Endodermal cell (in vitro differentiated cells): ENCODE results near the gene ALDH3B1. TPM values are rescaled to one million over a fixed set of nuclear protein-coding genes. Genes with fewer than 3 reads are reported as not detected.

Experiments
- DNase-seq: peaks from one replicate; pipeline ENCODE4 v3.0.0-alpha.2; 2017
- H3K27ac ChIP-seq: 2 replicates; pipeline ENCODE4 v1.5.1; 2013; ENCODE audit warnings: mild to moderate bottlenecking, low read depth, low read length, moderate library complexity
- H3K27me3 ChIP-seq: 2 replicates; pipeline ENCODE4 v1.6.1; 2013; ENCODE audit warnings: mild to moderate bottlenecking, low read length, moderate library complexity; ENCODE audit not compliant: insufficient read depth, control insufficient read depth, poor library complexity, severe bottlenecking
- H3K36me3 ChIP-seq: 2 replicates; pipeline ENCODE4 v1.7.0; 2013; ENCODE audit warnings: mild to moderate bottlenecking, low read length, moderate library complexity; ENCODE audit not compliant: control insufficient read depth, insufficient read depth
- H3K4me1 ChIP-seq: one replicate; pipeline ENCODE4 v1.7.0; 2013; ENCODE audit warnings: low read length; ENCODE audit not compliant: control insufficient read depth, insufficient read depth
- H3K4me3 ChIP-seq: 2 replicates; pipeline ENCODE4 v1.5.1; 2013; ENCODE audit warnings: mild to moderate bottlenecking, low read length, moderate library complexity
- H3K9ac ChIP-seq: 2 replicates; pipeline ENCODE4 v1.6.1; 2013; ENCODE audit warnings: mild to moderate bottlenecking, low read length, moderate library complexity; ENCODE audit not compliant: poor library complexity, severe bottlenecking; ENCODE audit errors: extremely low read depth
- H3K9me3 ChIP-seq: 2 replicates; pipeline ENCODE4 v1.6.1; 2013; ENCODE audit warnings: mild to moderate bottlenecking, low read length, moderate library complexity; ENCODE audit not compliant: control insufficient read depth
- H3K27ac Mint-ChIP-seq: 2 replicates; pipeline ENCODE4 v1.8.0; 2020; ENCODE audit warnings: mixed read lengths
- H3K27me3 Mint-ChIP-seq: 2 replicates; pipeline ENCODE4 v1.8.0; 2021; ENCODE audit warnings: mild to moderate bottlenecking, mixed read lengths; ENCODE audit not compliant: insufficient read depth
- H3K36me3 Mint-ChIP-seq: 2 replicates; pipeline ENCODE4 v1.8.0; 2020; ENCODE audit warnings: low read depth, mixed read lengths
- H3K4me1 Mint-ChIP-seq: 2 replicates; pipeline ENCODE4 v1.8.0; 2020; ENCODE audit warnings: mixed read lengths
- H3K4me3 Mint-ChIP-seq: 2 replicates; pipeline ENCODE4 v1.8.0; 2020; ENCODE audit warnings: mild to moderate bottlenecking, moderate library complexity, mixed read lengths
- H3K9me3 Mint-ChIP-seq: 2 replicates; pipeline ENCODE4 v1.8.0; 2020; ENCODE audit warnings: mild to moderate bottlenecking, mixed read lengths
- WGBS, 2 experiments: methylation state at CpG; one replicate each; pipeline versions ENCODE4 v1.1.5 to v1.1.7; 2013; ENCODE audit warnings: missing lambda C conversion rate in 2 of 2, mixed read lengths in 1 of 2; ENCODE audit not compliant: insufficient coverage in 1 of 2, insufficient read length in 1 of 2; 5-methylcytosine and 5-hydroxymethylcytosine counted together
- total RNA-seq, 2 donors: library from RNA; stranded (reverse); fragmentation: NEBNext Ultra II Directional in 1 of 2; extraction: Animal tissue kit (Norgen Biotek cat#: 25700) in 1 of 2; gene quantifications; 2 replicates in 1 of 2; 3 replicates in 1 of 2; pipeline ENCODE4 v1.2.1, GENCODE V29; 2021
- TF ChIP-seq, protein P1 (sequence below): fragments of 200-600 bp; sonication (generic); conservative IDR thresholded peaks from 2 replicates; pipeline ENCODE4 v1.5.0; 2021; ENCODE audit warnings: antibody characterized with exemption, mild to moderate bottlenecking

The ALDH3B1 gene
- total RNA-seq, 2 donors from 2014 or later = 0.11 TPM; not detected in 1

DNA sequence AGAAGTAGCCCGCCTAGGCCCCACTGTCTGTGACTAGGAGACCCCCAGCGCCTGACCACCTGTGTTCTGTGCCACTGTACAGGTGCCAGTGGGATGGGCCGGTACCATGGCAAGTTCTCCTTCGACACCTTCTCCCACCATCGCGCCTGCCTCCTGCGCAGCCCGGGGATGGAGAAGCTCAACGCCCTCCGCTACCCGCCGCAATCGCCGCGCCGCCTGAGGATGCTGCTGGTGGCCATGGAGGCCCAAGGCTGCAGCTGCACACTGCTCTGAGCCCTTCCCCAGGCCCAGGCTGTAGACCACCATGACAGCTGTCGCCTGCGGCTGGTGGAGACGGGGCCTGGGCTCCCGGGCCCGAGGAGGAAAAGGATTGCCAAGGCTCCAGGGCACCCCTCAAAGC, 17.5 kb downstream of the ALDH3B1 start:
- H3K9me3 Mint-ChIP-seq = peaks cover 16% of the 10 kb centered on the region
- H3K27me3 Mint-ChIP-seq = no peaks in the 10 kb centered on the region
- Histone ChIP-seq H3K9ac (no peak overlapping the region), H3K36me3 (peaks cover 8% of the 10 kb centered on the region), H3K27ac (no peak overlapping the region), H3K9me3 (peaks cover 7% of the 10 kb centered on the region), H3K27me3 (no peaks in the 10 kb centered on the region), H3K4me1 (no peaks in the 10 kb centered on the region), H3K4me3 (no peak overlapping the region)
- H3K4me3 Mint-ChIP-seq = no peak overlapping the region
- no peak for DNase-seq
- peaks cover 4% of the 10 kb centered on the region for H3K4me1 Mint-ChIP-seq
- peaks cover 19% of the 10 kb centered on the region for H3K36me3 Mint-ChIP-seq
- WGBS, 2 experiments = 93 to 96% methylated on average over 8 to 21 of the region's 21 CpGs
- no peak overlapping the region for H3K27ac Mint-ChIP-seq
- TF ChIP-seq, protein P1, sequence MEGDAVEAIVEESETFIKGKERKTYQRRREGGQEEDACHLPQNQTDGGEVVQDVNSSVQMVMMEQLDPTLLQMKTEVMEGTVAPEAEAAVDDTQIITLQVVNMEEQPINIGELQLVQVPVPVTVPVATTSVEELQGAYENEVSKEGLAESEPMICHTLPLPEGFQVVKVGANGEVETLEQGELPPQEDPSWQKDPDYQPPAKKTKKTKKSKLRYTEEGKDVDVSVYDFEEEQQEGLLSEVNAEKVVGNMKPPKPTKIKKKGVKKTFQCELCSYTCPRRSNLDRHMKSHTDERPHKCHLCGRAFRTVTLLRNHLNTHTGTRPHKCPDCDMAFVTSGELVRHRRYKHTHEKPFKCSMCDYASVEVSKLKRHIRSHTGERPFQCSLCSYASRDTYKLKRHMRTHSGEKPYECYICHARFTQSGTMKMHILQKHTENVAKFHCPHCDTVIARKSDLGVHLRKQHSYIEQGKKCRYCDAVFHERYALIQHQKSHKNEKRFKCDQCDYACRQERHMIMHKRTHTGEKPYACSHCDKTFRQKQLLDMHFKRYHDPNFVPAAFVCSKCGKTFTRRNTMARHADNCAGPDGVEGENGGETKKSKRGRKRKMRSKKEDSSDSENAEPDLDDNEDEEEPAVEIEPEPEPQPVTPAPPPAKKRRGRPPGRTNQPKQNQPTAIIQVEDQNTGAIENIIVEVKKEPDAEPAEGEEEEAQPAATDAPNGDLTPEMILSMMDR = no peak

DNA sequence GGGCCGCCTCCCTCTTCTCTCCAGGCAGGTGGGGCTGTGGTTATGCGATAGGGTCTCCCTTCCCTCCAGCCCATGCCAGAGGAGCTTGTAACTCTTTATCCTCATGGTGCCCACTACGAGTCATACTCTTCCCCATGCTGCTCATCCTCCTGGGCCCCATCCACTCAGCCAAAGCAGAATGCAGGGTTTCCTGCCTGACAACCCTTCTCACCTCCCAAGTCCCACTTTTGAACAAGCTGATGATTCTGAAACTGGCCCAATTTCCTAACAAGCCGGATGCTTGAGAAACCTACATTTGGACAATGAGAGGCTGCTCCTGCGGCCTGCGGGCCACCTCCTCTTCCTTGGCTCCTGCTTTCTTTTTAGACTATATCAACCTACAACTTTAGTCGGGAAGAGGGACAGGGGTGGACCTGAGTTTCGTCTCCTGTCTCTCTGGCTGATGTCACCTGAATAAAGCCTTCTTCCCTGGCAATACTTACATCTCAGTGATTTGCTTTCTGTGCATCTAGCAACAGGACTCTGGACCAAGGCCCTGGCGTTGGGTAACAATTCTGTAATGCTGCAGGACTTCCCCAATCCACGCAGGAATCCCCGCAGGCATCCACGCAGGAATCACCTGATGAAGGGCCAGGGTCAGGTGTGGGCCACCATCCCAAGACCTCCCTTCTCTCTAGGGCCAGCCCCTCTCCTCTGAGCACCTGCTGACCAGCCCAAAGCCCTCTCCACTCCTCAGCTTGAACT, 18.8 kb downstream of the ALDH3B1 start:
- H3K27ac ChIP-seq = no peak overlapping the region

DNA sequence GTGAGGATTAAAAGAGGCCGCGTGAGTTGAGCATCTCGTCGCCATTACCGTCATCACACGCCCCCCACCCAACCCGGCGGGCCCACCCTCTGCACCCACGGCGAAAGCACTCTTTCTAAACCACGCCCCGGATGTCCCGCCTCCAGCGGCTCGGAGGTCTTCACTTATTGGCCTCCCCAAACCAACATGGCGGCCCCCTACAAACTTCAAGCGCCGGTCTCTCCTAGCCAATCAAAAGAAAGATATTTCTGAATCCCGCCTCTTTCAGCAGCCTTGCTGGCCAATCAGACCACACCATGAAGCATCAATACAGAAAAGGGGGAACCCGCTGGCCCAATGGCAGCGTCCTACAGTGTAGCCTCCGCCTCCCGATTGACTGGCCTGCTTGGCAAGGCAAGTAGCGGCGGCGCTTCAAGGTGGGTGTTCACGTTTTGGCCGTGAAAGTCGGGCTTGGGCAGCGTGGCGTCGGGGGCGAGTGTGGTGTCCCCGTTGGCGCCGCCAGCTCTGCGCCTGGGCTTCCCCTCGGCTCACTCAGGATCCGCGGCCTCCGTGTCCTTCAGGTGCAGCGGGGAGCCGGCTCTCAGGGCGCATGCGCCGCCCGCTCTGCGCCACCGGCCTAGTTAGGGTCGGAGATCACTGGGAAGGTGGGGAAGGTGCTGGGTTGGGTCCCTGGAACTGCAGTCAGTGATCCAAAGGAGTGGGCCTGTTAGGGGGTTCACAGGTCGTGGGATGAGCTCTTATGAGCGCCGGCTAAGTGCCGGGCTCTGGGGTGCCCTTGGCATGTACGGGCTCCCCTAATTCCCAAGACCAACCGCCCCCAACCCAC, 20.4 kb downstream of the ALDH3B1 start, which contains the start of gene NDUFS8:
NDUFS8 (plus strand) TSS at position 364 of the 826 bp plus-strand sequence. CDS start 1,471 bp downstream, outside the sequence.
- Histone ChIP-seq H3K4me3 (peak within 1 kb of the TSS; percentile 98), H3K27me3 (no peaks in the 10 kb centered on the region), H3K9ac (peak within 1 kb of the TSS; percentile 88), H3K4me1 (no peaks in the 10 kb centered on the region), H3K9me3 (peaks cover 7% of the 10 kb centered on the region), H3K27ac (no peak within 1 kb of the TSS), H3K36me3 (peaks cover 26% of the 10 kb centered on the region)
- H3K27me3 Mint-ChIP-seq = no peaks in the 10 kb centered on the region
- H3K4me3 Mint-ChIP-seq = peak within 1 kb of the TSS; percentile 84
- peak; percentile 98 for DNase-seq
- TF ChIP-seq, protein P1 = no peak
- peaks cover 4% of the 10 kb centered on the region for H3K4me1 Mint-ChIP-seq
- peaks cover 23% of the 10 kb centered on the region for H3K36me3 Mint-ChIP-seq
- 0% methylated on average over 25 to 56 of the region's 56 CpGs for WGBS, 2 experiments
- peaks cover 16% of the 10 kb centered on the region for H3K9me3 Mint-ChIP-seq
- H3K27ac Mint-ChIP-seq = peak within 1 kb of the TSS; percentile 97

More for the DNA sequence above, 18.8 kb downstream of the ALDH3B1 start:
- peak overlapping the region; percentile 84 for H3K4me3 Mint-ChIP-seq
- peaks cover 24% of the 10 kb centered on the region for H3K36me3 Mint-ChIP-seq
- H3K9me3 Mint-ChIP-seq = peaks cover 16% of the 10 kb centered on the region
- peaks cover 7% of the 10 kb centered on the region for H3K9me3 ChIP-seq
- peaks cover 4% of the 10 kb centered on the region for H3K4me1 Mint-ChIP-seq
- WGBS, 2 experiments = 92 to 99% methylated on average over 10 to 12 of the region's 12 CpGs
- H3K36me3 ChIP-seq = peaks cover 20% of the 10 kb centered on the region
- no peak for DNase-seq
- H3K4me1 ChIP-seq = no peaks in the 10 kb centered on the region
- no peaks in the 10 kb centered on the region for H3K27me3 ChIP-seq
- H3K27ac Mint-ChIP-seq = no peak overlapping the region
- H3K27me3 Mint-ChIP-seq = no peaks in the 10 kb centered on the region
- no peak overlapping the region for H3K9ac ChIP-seq
- H3K4me3 ChIP-seq = peak overlapping the region; percentile 98
- TF ChIP-seq, protein P1 = no peak
